PC-3 (cell line): Measurements from ENCODE around the gene CSF2. TPM values are rescaled to one million over a fixed set of nuclear protein-coding genes. Genes with fewer than 3 reads are reported as not detected.

Experiments used
- ATAC-seq: fragments of 200-7000 bp; cut with Tn5 transposase; 2 replicates; pipeline ENCODE4 v1.9.1; 2020; ENCODE audit warnings: mild to moderate bottlenecking, moderate library complexity
- BruUV-seq: library from RNA; stranded (reverse); fragments of 400-500 nt; replicated peaks from 2 replicates; lab custom pipeline; 2021; lab: Mats Ljungman, UMichigan
- CTCF ChIA-PET: fragments of 300-600 bp; sonication (Branson Sonifier 250); formaldehyde crosslinking; loops from one replicate; lab custom pipeline; 2022; ENCODE audit warnings: antibody characterized with exemption; lab: Charles Lee
- POLR2A ChIA-PET: fragments of 300-600 bp; sonication (Branson Sonifier 250); formaldehyde crosslinking; loops from one replicate; lab custom pipeline; 2022; ENCODE audit warnings: antibody characterized with exemption; ENCODE audit not compliant: unreplicated experiment; lab: Charles Lee
- DNase-seq: peaks from one replicate; pipeline ENCODE4 v3.0.0-alpha.2; 2015
- H2AFZ ChIP-seq: fragments of 300-600 bp; sonication (generic); 2 replicates; pipeline ENCODE4 v1.6.0; 2016; ENCODE audit warnings: antibody characterized with exemption, low read length
- H3F3A ChIP-seq: fragments of 300-600 bp; sonication (generic); one replicate; pipeline ENCODE4 v1.6.0; 2017; ENCODE audit warnings: antibody characterized with exemption, low read length, control low read depth, mild to moderate bottlenecking; ENCODE audit not compliant: unreplicated experiment
- H3K27ac ChIP-seq: fragments of 300-600 bp; sonication (generic); 2 replicates; pipeline ENCODE4 v1.5.1; 2016; ENCODE audit warnings: mild to moderate bottlenecking, low read length
- H3K27me3 ChIP-seq: fragments of 300-600 bp; sonication (generic); 2 replicates; pipeline ENCODE4 v1.6.1; 2016; ENCODE audit warnings: low read length, mixed read lengths
- H3K36me3 ChIP-seq: fragments of 300-600 bp; sonication (generic); 2 replicates; pipeline ENCODE4 v1.6.1; 2016; ENCODE audit warnings: low read depth, mixed run types, low read length, mixed read lengths
- H3K4me1 ChIP-seq: fragments of 300-600 bp; sonication (generic); 2 replicates; pipeline ENCODE4 v1.5.1; 2016; ENCODE audit warnings: low read length; ENCODE audit not compliant: insufficient read depth
- H3K4me2 ChIP-seq: fragments of 300-600 bp; sonication (generic); 2 replicates; pipeline ENCODE4 v1.6.0; 2016; ENCODE audit warnings: low read length
- H3K4me3 ChIP-seq: fragments of 300-600 bp; sonication (generic); 2 replicates; pipeline ENCODE4 v1.5.1; 2016; ENCODE audit warnings: mild to moderate bottlenecking, low read length, mixed read lengths
- H3K79me2 ChIP-seq: fragments of 300-600 bp; sonication (generic); 2 replicates; pipeline ENCODE4 v1.6.1; 2017; ENCODE audit warnings: low read length, mixed read lengths
- H3K9ac ChIP-seq: fragments of 300-600 bp; sonication (generic); 2 replicates; pipeline ENCODE4 v1.6.0; 2016; ENCODE audit warnings: mild to moderate bottlenecking, low read length
- H3K9me2 ChIP-seq: fragments of 300-600 bp; sonication (generic); replicated peaks from 2 replicates; pipeline ENCODE4 v1.6.1; 2016; ENCODE audit warnings: mixed run types, low read length, mixed read lengths
- H3K9me3 ChIP-seq: fragments of 300-600 bp; sonication (generic); 2 replicates; pipeline ENCODE4 v1.6.1; 2016; ENCODE audit warnings: low read length, mixed read lengths
- H4K20me1 ChIP-seq: fragments of 300-600 bp; sonication (generic); 2 replicates; pipeline ENCODE4 v1.6.1; 2016; ENCODE audit warnings: low read length, mixed read lengths
- EZH2 ChIP-seq: fragments of 300-600 bp; sonication (generic); IDR thresholded peaks from one replicate; pipeline ENCODE4 v1.6.1; 2017; ENCODE audit warnings: antibody characterized with exemption, mild to moderate bottlenecking, low read length; ENCODE audit not compliant: unreplicated experiment
- EZH2phosphoT487 ChIP-seq: fragments of 300-600 bp; sonication (generic); IDR thresholded peaks from 2 replicates; pipeline ENCODE4 v1.6.1; 2018; ENCODE audit warnings: mild to moderate bottlenecking, antibody characterized with exemption, low read length, borderline replicate concordance
- intact Hi-C: fragments of 100-400 bp; cut with micrococcal nuclease; formaldehyde crosslinking; loops from 2 replicates; pipeline ENCODE4 v1.9.0; 2023
- total RNA-seq: library from RNA; depleted of rRNA; stranded (reverse); fragments of >200 nt; gene quantifications from 2 replicates; pipeline ENCODE4 v1.2.3, GENCODE V29; 2014
- TF ChIP-seq, protein P1 (sequence below): fragments of 300-600 bp; sonication (generic); conservative IDR thresholded peaks from 2 replicates; pipeline ENCODE4 v1.5.1; 2017; ENCODE audit warnings: antibody characterized with exemption, low read depth, mild to moderate bottlenecking, low read length

CSF2 gene
- total RNA-seq, 1 experiment from 2014 or later = 93.6 TPM

DNA sequence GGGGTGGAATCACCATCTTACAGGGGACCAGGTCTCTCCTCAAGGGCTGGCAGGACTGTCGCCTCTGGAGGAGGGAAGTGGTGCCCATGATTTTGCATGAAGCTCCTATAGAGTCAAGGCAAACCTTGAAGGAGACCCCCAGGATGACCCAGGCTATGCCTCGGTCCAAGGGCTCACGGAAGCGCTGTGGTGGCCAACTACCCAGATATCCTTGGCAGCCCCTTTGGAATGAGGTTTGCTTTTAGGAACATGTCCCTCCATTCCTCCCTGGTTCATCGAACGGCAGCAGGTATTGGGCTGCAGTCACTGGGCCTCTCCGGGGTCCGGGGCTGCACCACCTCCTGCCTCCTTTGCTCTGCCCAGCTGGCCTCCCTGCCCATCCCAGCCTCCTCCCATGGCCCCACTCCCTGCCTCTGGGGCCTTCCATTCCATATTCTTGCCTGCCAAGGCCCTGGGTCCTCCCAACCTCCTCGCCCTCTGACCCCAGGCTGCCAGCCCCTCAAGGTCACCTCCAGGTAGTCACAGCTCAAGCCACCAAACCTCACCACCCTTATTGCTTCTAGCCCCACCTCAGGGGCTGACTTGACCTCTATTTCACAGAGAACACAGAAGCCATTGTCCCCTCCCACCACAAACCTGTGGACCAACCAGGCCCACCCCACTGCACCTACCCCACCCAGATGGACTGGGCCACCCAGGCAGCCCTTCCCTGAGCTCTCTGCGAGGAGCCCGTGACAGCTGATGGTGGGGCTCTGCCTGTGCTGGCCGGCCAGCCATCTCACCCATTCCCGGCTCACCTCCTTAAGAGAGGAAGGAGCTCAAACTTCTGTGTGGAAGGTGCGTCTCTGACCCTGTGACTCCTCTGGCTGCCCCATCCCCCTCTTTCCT, 16.7 kb upstream of the CSF2 start:
- H2AFZ ChIP-seq = no peak overlapping the region
- no peak overlapping the region for H3K9ac ChIP-seq
- CTCF ChIA-PET = no interaction called here
- intact Hi-C loops = no loop called here
- no peaks in the 10 kb centered on the region for H3K36me3 ChIP-seq
- no peaks in the 10 kb centered on the region for H4K20me1 ChIP-seq
- no TSS peak for BruUV-seq
- H3K4me1 ChIP-seq = no peaks in the 10 kb centered on the region
- TF ChIP-seq, protein P1, sequence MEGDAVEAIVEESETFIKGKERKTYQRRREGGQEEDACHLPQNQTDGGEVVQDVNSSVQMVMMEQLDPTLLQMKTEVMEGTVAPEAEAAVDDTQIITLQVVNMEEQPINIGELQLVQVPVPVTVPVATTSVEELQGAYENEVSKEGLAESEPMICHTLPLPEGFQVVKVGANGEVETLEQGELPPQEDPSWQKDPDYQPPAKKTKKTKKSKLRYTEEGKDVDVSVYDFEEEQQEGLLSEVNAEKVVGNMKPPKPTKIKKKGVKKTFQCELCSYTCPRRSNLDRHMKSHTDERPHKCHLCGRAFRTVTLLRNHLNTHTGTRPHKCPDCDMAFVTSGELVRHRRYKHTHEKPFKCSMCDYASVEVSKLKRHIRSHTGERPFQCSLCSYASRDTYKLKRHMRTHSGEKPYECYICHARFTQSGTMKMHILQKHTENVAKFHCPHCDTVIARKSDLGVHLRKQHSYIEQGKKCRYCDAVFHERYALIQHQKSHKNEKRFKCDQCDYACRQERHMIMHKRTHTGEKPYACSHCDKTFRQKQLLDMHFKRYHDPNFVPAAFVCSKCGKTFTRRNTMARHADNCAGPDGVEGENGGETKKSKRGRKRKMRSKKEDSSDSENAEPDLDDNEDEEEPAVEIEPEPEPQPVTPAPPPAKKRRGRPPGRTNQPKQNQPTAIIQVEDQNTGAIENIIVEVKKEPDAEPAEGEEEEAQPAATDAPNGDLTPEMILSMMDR = no peak
- TF ChIP-seq EZH2phosphoT487 (no peak), EZH2 (no peak)
- H3K79me2 ChIP-seq = no peaks in the 10 kb centered on the region
- ATAC-seq (no peak), DNase-seq (no peak)
- no peaks in the 10 kb centered on the region for H3K9me3 ChIP-seq
- no peak overlapping the region for H3K27ac ChIP-seq
- no peaks in the 10 kb centered on the region for H3K9me2 ChIP-seq
- H3K4me2 ChIP-seq = no peak overlapping the region
- H3K27me3 ChIP-seq = no peaks in the 10 kb centered on the region
- H3F3A ChIP-seq = no peaks in the 10 kb centered on the region
- POLR2A ChIA-PET = no interaction called here
- no peak overlapping the region for H3K4me3 ChIP-seq

DNA sequence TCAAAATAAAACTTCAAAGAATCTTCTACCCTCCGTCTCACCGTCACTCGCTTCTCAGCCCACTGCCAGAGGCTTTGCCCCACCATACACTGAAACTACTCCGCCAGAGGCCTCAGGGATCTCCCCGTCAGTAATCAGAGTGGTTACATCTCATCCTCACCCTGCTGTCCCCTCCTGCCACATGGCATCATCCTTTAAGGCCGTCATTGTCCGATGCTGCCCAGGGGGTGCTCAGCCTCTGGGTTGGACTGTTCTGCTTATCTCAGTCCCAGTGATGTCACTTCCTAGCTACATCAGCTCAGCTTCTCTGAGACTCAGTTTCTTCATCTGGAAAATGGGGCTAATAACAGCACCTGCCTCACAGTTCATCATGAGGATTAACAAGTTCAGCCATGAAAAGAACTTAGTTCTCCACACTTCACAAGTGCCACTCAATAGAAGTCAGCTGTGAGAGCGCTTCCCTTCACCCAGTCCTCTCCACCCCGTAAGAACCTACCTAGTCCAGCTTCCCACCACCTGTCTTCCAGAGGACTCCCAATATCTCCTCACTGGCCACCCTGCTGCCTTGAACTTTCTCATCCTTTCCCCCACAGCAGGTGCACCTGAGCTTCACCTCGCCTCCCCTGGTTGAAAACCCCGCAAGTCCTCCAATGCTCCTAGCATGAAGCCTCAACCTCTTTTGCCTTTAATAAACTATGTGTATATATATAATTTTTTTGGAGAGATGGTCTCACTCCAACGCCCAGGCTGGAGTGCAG, 15.9 kb upstream of the CSF2 start:
- intact Hi-C loops = no loop called here
- ChIA-PET POLR2A (no interaction called here), CTCF (interaction anchor here (0.6 kb wide), 1 partner anchor 107 kb away, joined by 4 read pairs; no protein-coding TSS in a partner anchor)
- no peaks in the 10 kb centered on the region for H4K20me1 ChIP-seq
- H3K27ac ChIP-seq = no peak overlapping the region
- H3K4me2 ChIP-seq = no peak overlapping the region
- no peaks in the 10 kb centered on the region for H3K9me3 ChIP-seq
- no peaks in the 10 kb centered on the region for H3K4me1 ChIP-seq
- no peaks in the 10 kb centered on the region for H3F3A ChIP-seq
- no peak for DNase-seq
- no peak for TF ChIP-seq EZH2phosphoT487
- TF ChIP-seq, protein P1 = no peak
- no peak for TF ChIP-seq EZH2
- no peak for ATAC-seq
- no peak overlapping the region for H2AFZ ChIP-seq
- H3K9me2 ChIP-seq = no peaks in the 10 kb centered on the region
- H3K9ac ChIP-seq = no peak overlapping the region
- H3K36me3 ChIP-seq = no peaks in the 10 kb centered on the region
- no peaks in the 10 kb centered on the region for H3K27me3 ChIP-seq
- BruUV-seq = no TSS peak
- no peak overlapping the region for H3K4me3 ChIP-seq
- no peaks in the 10 kb centered on the region for H3K79me2 ChIP-seq
